ENCODE data around the gene LTC4S. TPM values are rescaled to one million over a fixed set of nuclear protein-coding genes. Genes with fewer than 3 reads are reported as not detected.

Gene LTC4S
- total and polyA plus RNA-seq, 8 donors: 3.3 to 21.0 (median 8.4) TPM; not detected in 1

GRCh38 chr5:179780362-179780761 is 13.4 kb upstream of the LTC4S start:
- Histone ChIP-seq H3K4me1 (peaks cover 0 to 27% (median 0%) of the 10 kb centered on the region in 4 donors), H3K36me3 (peaks cover 20 to 56% (median 54%) of the 10 kb centered on the region in 4 donors), H3K4me3 (no peak overlapping the region), H3K9me3 (no peaks in the 10 kb centered on the region), H3K27ac (no peak overlapping the region), H3K27me3 (no peaks in the 10 kb centered on the region)
- WGBS, 5 donors: 78 to 89% (median 84%) methylated on average over 7 of the region's 7 CpGs
- no peak for TF ChIP-seq EP300 (IDR thresholded peaks at IDR 0.05)
- TF ChIP-seq POLR2A (IDR thresholded peaks at IDR 0.05): no peak
- TF ChIP-seq POLR2AphosphoS5 (IDR thresholded peaks at IDR 0.05): no peak
- no peak for TF ChIP-seq CTCF (IDR thresholded peaks at IDR 0.05)
- intact Hi-C loops (cut with DNase I; ENCODE audit: low total_unique reads): no loop called here
- no peak for DNase-seq

GRCh38 chr5:179781846-179782245 is 11.9 kb upstream of the LTC4S start:
- intact Hi-C loops (cut with DNase I; ENCODE audit: low total_unique reads): no loop called here
- no peak for DNase-seq
- Histone ChIP-seq H3K4me3 (no peak overlapping the region), H3K27ac (no peak overlapping the region), H3K9me3 (no peaks in the 10 kb centered on the region), H3K27me3 (no peaks in the 10 kb centered on the region), H3K4me1 (peaks cover 0 to 22% (median 0%) of the 10 kb centered on the region in 4 donors), H3K36me3 (peaks cover 7 to 41% (median 39%) of the 10 kb centered on the region in 4 donors)
- WGBS, 5 donors: 73 to 98% (median 95%) methylated on average over 4 of the region's 4 CpGs
- TF ChIP-seq CTCF (IDR thresholded peaks at IDR 0.05): no peak
- no peak for TF ChIP-seq POLR2AphosphoS5 (IDR thresholded peaks at IDR 0.05)
- no peak for TF ChIP-seq EP300 (IDR thresholded peaks at IDR 0.05)
- no peak for TF ChIP-seq POLR2A (IDR thresholded peaks at IDR 0.05)

- Histone ChIP-seq H3K27me3 (no peaks in the 10 kb centered on the region), H3K4me3 (no peak overlapping the region), H3K27ac (no peak overlapping the region), H3K4me1 (peaks cover 0 to 22% (median 0%) of the 10 kb centered on the region in 4 donors), H3K36me3 (peaks cover 7 to 31% (median 27%) of the 10 kb centered on the region in 4 donors), H3K9me3 (no peaks in the 10 kb centered on the region)
- intact Hi-C loops (cut with DNase I; ENCODE audit: low total_unique reads): no loop called here
- WGBS, 5 donors: 93 to 96% (median 93%) methylated on average over 9 of the region's 9 CpGs
- no peak for TF ChIP-seq CTCF (IDR thresholded peaks at IDR 0.05)
- TF ChIP-seq POLR2AphosphoS5 (IDR thresholded peaks at IDR 0.05): no peak
- TF ChIP-seq POLR2A (IDR thresholded peaks at IDR 0.05): no peak
- no peak for TF ChIP-seq EP300 (IDR thresholded peaks at IDR 0.05)
- DNase-seq: no peak
Measured at GRCh38 chr5:179783128-179783527, 10.7 kb upstream of the LTC4S start.

GRCh38 chr5:179786861-179787260 is 6.9 kb upstream of the LTC4S start:
- intact Hi-C loops (cut with DNase I; ENCODE audit: low total_unique reads): no loop called here
- no peaks in the 10 kb centered on the region for H3K9me3 ChIP-seq
- no peaks in the 10 kb centered on the region for H3K36me3 ChIP-seq
- DNase-seq: no peak
- H3K27ac ChIP-seq: no peak overlapping the region
- H3K27me3 ChIP-seq: no peaks in the 10 kb centered on the region
- peaks cover 0 to 5% (median 2%) of the 10 kb centered on the region in 4 donors for H3K4me1 ChIP-seq
- H3K4me3 ChIP-seq: no peak overlapping the region
- TF ChIP-seq POLR2A (IDR thresholded peaks at IDR 0.05) (no peak), EP300 (IDR thresholded peaks at IDR 0.05) (no peak), CTCF (IDR thresholded peaks at IDR 0.05) (no peak), POLR2AphosphoS5 (IDR thresholded peaks at IDR 0.05) (no peak)
- 72 to 90% (median 73%) methylated on average over 7 to 12 of the region's 12 CpGs for WGBS, 5 donors

Measured in stomach (tissue), 9 donors.